Activated naive CD8-positive, alpha-beta T cell treated with anti-CD3 and anti-CD28 coated beads for 36 hours (primary cell): ENCODE results near the gene EFNA5. TPM values are rescaled to one million over a fixed set of nuclear protein-coding genes. Genes with fewer than 3 reads are reported as not detected.

Experiments
- DNase-seq: peaks from one replicate; pipeline ENCODE4 v3.0.0; 2021
- H3K27ac Mint-ChIP-seq: one replicate; pipeline ENCODE4 v1.8.0; 2022; ENCODE audit warnings: mild to moderate bottlenecking, moderate library complexity, mixed read lengths
- H3K27me3 Mint-ChIP-seq: one replicate; pipeline ENCODE4 v1.8.0; 2022; ENCODE audit warnings: mild to moderate bottlenecking, mixed read lengths
- H3K36me3 Mint-ChIP-seq: one replicate; pipeline ENCODE4 v1.8.0; 2021; ENCODE audit warnings: mild to moderate bottlenecking, mixed read lengths
- H3K4me1 Mint-ChIP-seq: one replicate; pipeline ENCODE4 v1.8.0; 2021; ENCODE audit warnings: mixed read lengths
- H3K4me3 Mint-ChIP-seq: one replicate; pipeline ENCODE4 v1.8.0; 2022; ENCODE audit warnings: mild to moderate bottlenecking, moderate library complexity, mixed read lengths
- H3K9me3 Mint-ChIP-seq: one replicate; pipeline ENCODE4 v1.8.0; 2022; ENCODE audit warnings: mixed read lengths
- total RNA-seq, 2 experiments: library from RNA; stranded (reverse); gene quantifications; one replicate each; pipeline ENCODE4 v1.2.3, GENCODE V29; 2021

The EFNA5 gene
- total RNA-seq, 2 experiments from 2014 or later, result not detected

DNA sequence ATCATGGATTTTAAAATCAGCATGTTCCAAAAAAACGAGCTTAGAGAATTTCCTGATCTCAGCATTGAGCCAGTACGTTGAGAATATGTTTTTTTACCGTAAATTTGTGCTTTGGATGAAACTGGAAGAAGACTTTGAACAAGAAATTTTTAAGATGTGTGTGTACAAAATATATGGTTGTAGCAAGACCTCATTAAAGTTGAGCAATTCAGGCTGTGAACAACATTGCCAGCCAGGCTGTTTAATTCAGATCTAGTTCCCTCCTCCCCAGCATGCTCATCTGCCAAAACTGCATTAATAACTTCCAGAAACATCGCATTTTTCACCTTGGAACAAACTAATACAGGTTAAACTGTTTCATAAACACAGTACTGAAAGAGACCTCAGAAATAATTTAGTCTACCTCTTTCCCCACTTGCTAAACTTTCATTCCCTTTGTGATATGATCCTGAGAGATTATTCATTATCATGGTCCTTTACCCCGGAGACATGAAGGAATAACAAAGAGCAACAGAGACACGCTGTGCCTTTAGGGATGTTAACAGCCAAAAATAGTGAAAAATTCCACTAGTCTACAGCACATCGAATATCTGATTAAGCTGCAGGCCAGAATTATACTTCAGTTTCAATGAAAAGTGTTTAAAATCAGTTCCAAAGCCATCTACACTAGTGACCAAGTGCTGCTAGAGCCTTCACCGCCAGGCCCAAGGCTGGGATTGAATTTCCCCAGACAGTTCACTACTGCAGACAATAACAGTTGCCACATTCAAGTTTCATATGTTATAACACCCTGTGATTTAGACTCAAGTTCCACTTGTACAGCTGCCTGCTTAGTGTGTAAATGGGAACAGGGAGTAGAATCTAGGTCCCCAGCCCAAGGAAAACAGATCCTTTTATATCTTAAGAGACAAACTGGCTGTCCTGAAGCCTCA is 89.6 kb downstream of the EFNA5 start:
- no peaks in the 10 kb centered on the region for H3K4me1 Mint-ChIP-seq
- no peak overlapping the region for H3K27ac Mint-ChIP-seq
- no peak overlapping the region for H3K4me3 Mint-ChIP-seq
- H3K9me3 Mint-ChIP-seq, result no peaks in the 10 kb centered on the region
- no peak for DNase-seq
- H3K27me3 Mint-ChIP-seq, result peaks cover 15% of the 10 kb centered on the region
- no peaks in the 10 kb centered on the region for H3K36me3 Mint-ChIP-seq

DNA sequence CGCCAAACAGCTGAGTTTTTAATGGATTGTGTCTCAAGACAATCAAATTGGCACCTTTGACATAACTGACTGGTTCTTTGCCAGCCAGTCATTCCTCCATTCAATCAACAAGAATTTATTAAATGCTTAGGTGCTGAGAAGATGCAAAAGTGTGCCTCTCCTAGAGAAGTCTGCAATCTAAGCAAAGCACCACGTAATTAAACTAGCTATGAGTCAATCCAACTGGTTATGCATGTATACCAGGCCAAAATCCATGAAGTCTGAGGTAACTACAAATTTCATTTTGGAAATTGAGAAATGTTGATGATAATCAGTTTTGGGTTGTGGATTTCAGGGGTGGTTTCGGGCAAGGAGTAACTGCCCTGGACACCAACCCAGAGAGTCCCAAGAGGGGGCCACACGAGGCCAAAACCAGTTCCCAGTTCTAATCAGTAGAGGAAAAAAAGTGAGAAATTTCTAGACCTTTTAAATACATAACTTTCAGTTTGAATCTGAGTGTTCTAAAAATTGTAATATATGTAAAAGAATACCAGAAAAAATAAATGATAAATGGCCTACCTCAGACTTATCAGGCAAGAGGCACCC is 92.6 kb downstream of the EFNA5 start:
- DNase-seq, result no peak
- no peak overlapping the region for H3K4me3 Mint-ChIP-seq
- peaks cover 20% of the 10 kb centered on the region for H3K27me3 Mint-ChIP-seq
- no peaks in the 10 kb centered on the region for H3K9me3 Mint-ChIP-seq
- H3K36me3 Mint-ChIP-seq, result no peaks in the 10 kb centered on the region
- H3K4me1 Mint-ChIP-seq, result no peaks in the 10 kb centered on the region
- no peak overlapping the region for H3K27ac Mint-ChIP-seq

DNA sequence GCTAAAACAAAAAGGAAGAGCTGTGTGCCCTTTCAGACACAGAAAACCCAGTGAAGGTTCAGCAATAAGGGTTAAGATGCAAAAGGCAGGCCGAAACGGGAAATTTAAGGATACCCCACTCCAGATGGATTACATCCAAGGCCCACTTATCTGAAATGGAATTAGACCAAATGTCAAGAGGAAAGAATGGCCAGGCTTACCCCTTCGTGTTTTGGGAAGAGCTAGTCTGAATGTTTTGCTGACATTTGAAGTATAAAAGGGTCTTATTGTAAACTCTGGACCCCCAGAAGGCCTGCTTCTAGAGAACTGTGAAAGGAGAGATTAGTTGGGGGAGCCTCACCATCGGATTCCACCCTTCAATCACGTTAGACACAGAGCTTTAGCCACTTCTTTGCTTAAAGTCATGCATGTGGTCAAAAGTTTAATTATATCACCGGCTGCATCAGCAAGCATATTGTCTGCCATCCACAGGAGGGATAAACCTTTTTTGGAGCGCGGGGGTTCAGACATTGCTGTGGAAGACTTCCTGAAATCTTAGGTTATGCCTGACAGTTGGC is 93.3 kb downstream of the EFNA5 start:
- H3K27ac Mint-ChIP-seq, result no peak overlapping the region
- H3K27me3 Mint-ChIP-seq, result peaks cover 26% of the 10 kb centered on the region

DNA sequence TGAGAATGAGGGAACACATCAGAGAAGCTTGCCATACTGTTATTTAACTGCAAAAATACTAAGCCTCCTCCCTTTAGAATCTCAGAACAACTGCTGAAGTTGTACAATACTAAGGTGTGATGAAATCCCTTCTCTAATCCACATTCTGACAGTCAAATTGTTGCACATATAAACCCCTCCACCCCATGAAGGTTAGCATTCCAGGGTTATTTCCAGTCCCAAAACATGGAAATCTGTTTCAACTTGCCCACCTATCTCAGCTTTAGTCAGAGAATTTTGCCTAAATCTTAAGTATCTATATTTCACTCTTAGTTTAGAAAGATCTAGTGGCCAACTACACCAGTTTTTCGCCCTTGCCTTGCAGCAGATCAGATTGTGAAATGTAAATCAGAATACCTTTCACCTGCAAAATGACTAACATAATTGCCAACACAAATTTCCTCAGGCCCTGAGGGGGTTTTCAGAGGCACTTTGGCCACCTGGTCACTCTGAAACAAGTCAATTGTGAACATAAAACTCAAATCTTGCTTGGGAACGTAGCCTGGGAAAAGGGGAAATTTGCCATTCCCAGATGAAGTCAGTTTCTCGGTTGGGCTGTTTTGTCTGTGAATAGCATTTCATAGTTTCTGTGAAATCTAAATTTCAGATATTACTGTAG is 93.9 kb downstream of the EFNA5 start:
- Mint-ChIP-seq H3K27me3 (peaks cover 32% of the 10 kb centered on the region), H3K27ac (no peak overlapping the region), H3K4me1 (peaks cover 4% of the 10 kb centered on the region), H3K4me3 (no peak overlapping the region), H3K36me3 (no peaks in the 10 kb centered on the region), H3K9me3 (no peaks in the 10 kb centered on the region)
- no peak for DNase-seq

More for the DNA sequence above, 93.3 kb downstream of the EFNA5 start:
- H3K4me1 Mint-ChIP-seq, result no peaks in the 10 kb centered on the region
- DNase-seq, result no peak
- no peaks in the 10 kb centered on the region for H3K9me3 Mint-ChIP-seq
- no peaks in the 10 kb centered on the region for H3K36me3 Mint-ChIP-seq
- H3K4me3 Mint-ChIP-seq, result no peak overlapping the region

DNA sequence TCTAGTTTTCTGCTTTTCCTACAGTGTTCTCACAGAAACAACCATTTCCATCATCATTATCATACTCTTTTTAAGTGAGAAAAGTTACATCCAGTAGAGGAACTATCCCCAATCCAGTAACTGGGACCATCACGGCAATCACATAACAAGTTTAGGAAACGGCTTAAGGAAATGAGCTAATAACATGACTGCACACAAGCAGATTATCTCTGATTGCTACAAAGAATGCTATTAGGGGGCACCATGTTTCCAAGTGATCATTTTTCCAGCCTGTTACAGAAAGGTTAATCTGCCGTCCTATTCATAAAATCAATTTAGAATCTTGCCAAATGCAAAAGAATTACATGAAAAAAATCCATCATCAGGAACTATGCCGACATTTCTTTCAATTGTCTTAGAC is 94.6 kb downstream of the EFNA5 start:
- no peak overlapping the region for H3K27ac Mint-ChIP-seq
- H3K27me3 Mint-ChIP-seq, result peaks cover 30% of the 10 kb centered on the region
- H3K4me3 Mint-ChIP-seq, result no peak overlapping the region

DNA sequence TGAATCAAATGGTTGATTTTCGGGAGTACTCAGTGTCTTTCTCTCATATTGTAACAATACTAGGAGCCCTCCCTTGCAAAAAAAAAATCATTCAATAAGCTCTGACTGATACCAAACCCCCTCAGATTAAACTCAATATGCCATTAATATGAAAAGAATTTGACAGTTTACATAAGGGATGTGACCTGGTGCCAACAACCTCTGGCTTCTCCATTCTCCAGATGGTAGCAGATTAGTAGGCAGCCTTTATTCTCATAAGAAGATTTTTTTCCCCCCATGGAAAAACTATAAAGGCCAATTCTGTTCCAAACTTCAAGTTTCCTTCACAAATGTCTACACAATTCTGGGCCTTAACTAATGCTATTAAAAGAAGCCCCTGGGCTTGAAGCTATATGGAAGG is 96.5 kb downstream of the EFNA5 start:
- Mint-ChIP-seq H3K4me1 (peaks cover 15% of the 10 kb centered on the region), H3K4me3 (no peak overlapping the region), H3K27ac (no peak overlapping the region), H3K36me3 (no peaks in the 10 kb centered on the region), H3K9me3 (no peaks in the 10 kb centered on the region), H3K27me3 (peaks cover 25% of the 10 kb centered on the region)
- DNase-seq, result no peak

More for the DNA sequence above, 94.6 kb downstream of the EFNA5 start:
- no peaks in the 10 kb centered on the region for H3K9me3 Mint-ChIP-seq
- H3K36me3 Mint-ChIP-seq, result no peaks in the 10 kb centered on the region
- peaks cover 11% of the 10 kb centered on the region for H3K4me1 Mint-ChIP-seq
- DNase-seq, result no peak

DNA sequence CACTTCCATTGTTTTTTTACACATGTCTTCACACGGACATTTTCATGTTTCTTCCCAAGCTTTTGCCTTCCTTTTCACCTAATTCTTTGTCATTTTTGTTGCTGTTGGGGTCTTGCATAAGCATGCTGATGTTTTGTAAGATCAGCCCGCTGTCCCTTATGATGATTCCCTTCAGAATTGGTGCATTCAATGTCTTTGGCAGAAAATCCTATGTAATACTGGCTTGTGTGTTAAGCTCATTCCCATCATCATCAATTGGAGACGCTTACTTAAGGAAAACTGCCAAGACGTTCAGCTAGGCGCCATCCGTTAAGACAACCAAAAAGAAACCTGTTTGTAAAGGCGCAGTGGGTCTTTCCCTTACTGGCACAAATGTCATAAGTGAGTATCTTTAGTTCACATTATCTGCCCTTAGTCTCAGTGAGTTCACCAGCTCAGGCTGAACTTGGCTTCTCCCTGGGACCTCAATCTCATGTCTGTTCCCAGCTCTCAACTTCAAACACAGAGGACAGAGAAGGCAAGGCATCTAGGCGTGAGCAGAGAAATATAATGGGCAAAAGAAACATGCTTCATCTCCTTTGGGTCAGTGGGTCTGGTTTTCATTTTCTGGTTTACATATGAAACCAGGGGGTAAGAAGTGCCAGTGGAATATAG is 97.9 kb downstream of the EFNA5 start:
- no peaks in the 10 kb centered on the region for H3K9me3 Mint-ChIP-seq
- DNase-seq, result no peak
- H3K27me3 Mint-ChIP-seq, result peaks cover 25% of the 10 kb centered on the region
- H3K4me3 Mint-ChIP-seq, result no peak overlapping the region
- peaks cover 15% of the 10 kb centered on the region for H3K4me1 Mint-ChIP-seq
- no peak overlapping the region for H3K27ac Mint-ChIP-seq
- H3K36me3 Mint-ChIP-seq, result no peaks in the 10 kb centered on the region

DNA sequence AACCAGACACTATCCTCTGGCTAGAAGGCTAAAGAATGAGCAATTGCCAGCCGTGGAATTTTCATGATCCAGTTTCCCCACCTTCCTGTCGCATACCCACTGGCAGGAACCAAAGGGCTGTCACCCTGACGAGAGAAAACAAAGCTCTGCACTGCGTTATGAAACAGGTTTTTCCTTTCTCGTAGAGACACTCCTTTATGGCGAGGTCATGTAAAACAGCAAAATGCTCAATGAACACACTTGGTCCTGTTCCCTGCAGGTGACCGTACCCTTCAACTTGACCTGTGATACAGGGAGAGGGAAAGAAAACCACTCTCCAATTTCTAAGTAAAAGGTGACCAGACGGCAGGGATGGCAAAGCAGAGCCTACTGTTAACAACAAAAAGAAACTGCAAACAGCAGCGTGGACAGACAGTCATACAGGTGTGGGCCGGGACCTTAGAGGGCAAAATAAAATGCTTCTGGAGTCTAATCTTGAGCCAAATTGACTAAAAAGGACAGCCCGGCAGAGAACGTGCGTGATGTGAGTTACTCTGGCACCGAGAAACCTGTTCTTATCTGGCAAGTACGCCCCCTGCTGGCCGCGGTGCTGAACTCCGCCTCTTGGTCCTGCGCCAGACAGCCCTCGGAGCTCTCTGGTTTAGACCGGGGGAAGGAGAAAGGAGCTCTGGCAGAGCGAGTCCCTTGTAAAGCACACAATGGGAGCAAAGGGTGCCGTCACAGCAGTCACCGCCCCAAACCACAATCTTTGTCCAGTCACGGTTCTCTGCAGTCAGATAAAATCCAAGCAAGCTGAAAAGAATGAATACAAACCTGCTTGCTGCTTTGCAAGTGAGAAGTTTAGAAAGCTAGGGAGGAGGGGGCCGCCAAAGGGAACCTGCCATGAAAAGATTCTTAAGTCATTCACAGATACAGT is 98.9 kb downstream of the EFNA5 start:
- no peak overlapping the region for H3K27ac Mint-ChIP-seq

DNA sequence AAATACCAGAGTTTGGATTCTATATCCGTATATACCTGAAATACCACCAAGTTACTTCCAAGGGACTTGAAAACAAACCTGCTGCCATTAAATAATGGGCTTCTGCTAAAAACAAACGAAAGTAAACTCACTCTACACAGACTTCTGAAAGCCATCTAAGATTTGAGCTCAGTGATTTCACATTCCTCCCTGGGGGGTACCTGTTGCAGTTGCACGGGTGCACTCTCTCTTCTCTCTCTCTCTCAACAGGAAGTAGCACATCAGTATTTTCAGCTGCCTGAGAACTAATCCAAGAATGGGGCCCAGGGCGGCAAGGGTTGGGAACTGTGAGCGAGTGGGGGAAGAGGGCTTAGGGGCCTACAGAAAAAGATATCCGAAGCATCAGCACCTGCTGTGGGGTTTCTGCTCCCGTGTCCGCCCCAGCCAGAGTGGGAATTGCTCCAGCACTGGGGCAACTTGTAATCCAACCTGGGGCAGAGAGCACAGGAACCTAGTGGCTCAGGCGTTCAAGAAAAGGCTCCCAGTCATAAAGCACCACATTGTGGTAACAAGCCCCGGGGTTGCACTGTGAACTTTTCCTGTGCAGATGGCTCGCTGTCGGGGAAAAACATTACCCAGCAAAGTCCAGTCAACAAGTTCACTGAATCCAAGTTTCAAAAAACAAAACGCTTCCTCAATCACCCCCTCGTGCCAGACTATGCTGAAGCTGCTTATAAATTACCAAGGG is 99.8 kb downstream of the EFNA5 start:
- no peaks in the 10 kb centered on the region for H3K9me3 Mint-ChIP-seq
- H3K4me1 Mint-ChIP-seq, result peaks cover 15% of the 10 kb centered on the region
- H3K4me3 Mint-ChIP-seq, result peak overlapping the region; percentile 70
- peak overlapping the region; percentile 42 for H3K27ac Mint-ChIP-seq
- no peaks in the 10 kb centered on the region for H3K36me3 Mint-ChIP-seq
- peak; percentile 12 for DNase-seq
- peaks cover 25% of the 10 kb centered on the region for H3K27me3 Mint-ChIP-seq

More for the DNA sequence above, 98.9 kb downstream of the EFNA5 start:
- H3K4me3 Mint-ChIP-seq, result peak overlapping the region; percentile 70
- DNase-seq, result peak; percentile 82
- peaks cover 25% of the 10 kb centered on the region for H3K27me3 Mint-ChIP-seq
- H3K9me3 Mint-ChIP-seq, result no peaks in the 10 kb centered on the region
- peaks cover 15% of the 10 kb centered on the region for H3K4me1 Mint-ChIP-seq
- no peaks in the 10 kb centered on the region for H3K36me3 Mint-ChIP-seq

DNA sequence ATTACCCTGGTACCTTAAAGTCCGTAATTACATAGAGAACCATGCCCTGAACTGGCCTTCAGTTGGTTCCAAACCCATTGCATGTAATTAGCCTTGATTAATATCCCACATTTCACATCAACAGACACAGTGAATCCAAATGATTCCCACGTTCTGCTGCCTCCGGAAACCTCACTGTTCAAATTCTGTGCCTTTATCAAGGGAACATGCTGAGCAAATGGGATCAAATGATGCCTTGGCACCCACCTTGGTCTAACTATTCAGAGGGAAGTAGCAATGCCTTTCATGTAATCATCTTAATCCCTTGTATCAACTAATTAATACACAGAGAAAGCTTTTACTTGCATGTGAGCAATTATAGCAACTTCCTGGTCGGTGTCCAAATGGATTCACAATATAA is 100.6 kb downstream of the EFNA5 start:
- Mint-ChIP-seq H3K27ac (no peak overlapping the region), H3K4me3 (no peak overlapping the region), H3K36me3 (no peaks in the 10 kb centered on the region), H3K9me3 (no peaks in the 10 kb centered on the region), H3K4me1 (peaks cover 15% of the 10 kb centered on the region), H3K27me3 (peaks cover 25% of the 10 kb centered on the region)
- DNase-seq, result no peak

DNA sequence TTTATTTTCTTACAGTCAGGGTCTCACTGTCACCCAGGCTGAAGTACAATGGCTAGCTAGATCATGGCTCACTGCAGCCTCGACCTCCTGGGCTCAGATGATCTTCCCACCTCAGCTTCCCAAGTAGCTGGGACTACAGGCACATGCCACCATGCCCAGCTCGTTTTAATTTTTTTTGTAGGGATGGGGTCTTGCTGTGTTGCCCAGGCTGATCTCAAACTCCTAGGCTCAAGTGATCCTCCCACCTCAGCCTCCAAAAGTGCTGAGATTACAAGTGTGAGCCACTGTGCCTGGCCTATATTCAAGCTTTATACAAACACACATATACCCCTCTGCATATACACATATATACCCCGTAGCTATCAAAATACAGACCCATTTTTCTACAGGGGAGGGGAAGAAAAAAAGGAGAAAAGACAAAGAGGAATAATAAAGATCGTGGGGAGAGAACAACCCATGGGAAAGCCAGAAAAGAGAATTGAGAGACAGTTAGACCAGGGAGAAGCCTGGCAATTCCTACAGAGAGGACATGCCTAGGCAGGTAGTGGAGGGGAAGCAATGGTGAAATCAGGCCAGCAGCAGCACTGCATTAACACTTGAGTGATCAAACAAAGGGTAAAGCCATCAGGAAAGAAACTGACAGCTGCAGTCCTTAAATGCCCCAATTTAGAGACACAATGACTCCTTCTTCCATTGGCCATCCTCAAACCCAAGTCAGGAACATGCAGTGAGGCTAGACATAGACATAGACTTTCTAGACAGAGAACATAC is 102.7 kb downstream of the EFNA5 start:
- H3K4me3 Mint-ChIP-seq, result no peak overlapping the region
- peaks cover 15% of the 10 kb centered on the region for H3K4me1 Mint-ChIP-seq
- H3K27me3 Mint-ChIP-seq, result peaks cover 25% of the 10 kb centered on the region
- H3K9me3 Mint-ChIP-seq, result no peaks in the 10 kb centered on the region
- no peaks in the 10 kb centered on the region for H3K36me3 Mint-ChIP-seq
- no peak overlapping the region for H3K27ac Mint-ChIP-seq
- DNase-seq, result no peak

DNA sequence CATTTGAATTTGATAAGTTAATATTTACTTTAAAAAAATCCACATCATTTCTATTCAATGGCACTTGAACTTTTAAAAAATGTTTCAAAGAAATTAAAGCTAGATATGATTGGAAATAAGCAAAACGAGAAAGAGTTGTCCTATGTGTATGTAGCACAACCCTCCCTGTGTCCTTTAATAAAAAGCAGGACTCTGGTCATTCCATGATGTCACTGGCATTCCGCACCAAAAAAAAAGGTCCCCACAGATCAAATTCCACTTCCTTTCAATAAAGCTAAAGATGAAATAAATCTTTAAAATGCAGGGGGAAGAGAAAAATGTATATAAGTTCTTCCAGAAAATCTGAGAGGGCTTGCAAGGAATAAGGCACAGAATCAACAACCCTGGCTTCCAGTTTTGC is 103.8 kb downstream of the EFNA5 start:
- H3K4me1 Mint-ChIP-seq, result peaks cover 12% of the 10 kb centered on the region
- no peaks in the 10 kb centered on the region for H3K9me3 Mint-ChIP-seq
- DNase-seq, result no peak
- H3K27ac Mint-ChIP-seq, result no peak overlapping the region
- H3K4me3 Mint-ChIP-seq, result no peak overlapping the region
- H3K36me3 Mint-ChIP-seq, result no peaks in the 10 kb centered on the region
- peaks cover 14% of the 10 kb centered on the region for H3K27me3 Mint-ChIP-seq
